GM12892 (cell line): ENCODE data around the gene CLDN6.

ENCODE experiments used
- POLR2A ChIP-seq: IDR thresholded peaks from 2 replicates; pipeline ENCODE4 v1.6.1; 2011; ENCODE audit warnings: low read depth, low read length, control low read depth
- POLR2AphosphoS5 ChIP-seq: IDR thresholded peaks from 2 replicates; pipeline ENCODE4 v1.6.1; 2011; ENCODE audit warnings: low read depth, low read length, control low read depth
- TAF1 ChIP-seq: IDR thresholded peaks from 2 replicates; pipeline ENCODE4 v1.6.1; 2011; ENCODE audit warnings: low read depth, mild to moderate bottlenecking, control low read depth, low read length, borderline replicate concordance

GRCh38 chr16:2983706-2984136, 34.3 kb downstream of the CLDN6 start:
- TF ChIP-seq POLR2A (no peak), TAF1 (no peak), POLR2AphosphoS5 (no peak)
